ENCODE measurements around the gene POLR1A. TPM values are rescaled to one million over a fixed set of nuclear protein-coding genes. Genes with fewer than 3 reads are reported as not detected.

The POLR1A gene
- polyA plus RNA-seq (2013, experiment 1 of 2; ENCODE audit: insufficient read length) = 18.8 TPM
- 18.6 TPM for polyA plus RNA-seq (2013, experiment 2 of 2; ENCODE audit: insufficient read length)

DNA sequence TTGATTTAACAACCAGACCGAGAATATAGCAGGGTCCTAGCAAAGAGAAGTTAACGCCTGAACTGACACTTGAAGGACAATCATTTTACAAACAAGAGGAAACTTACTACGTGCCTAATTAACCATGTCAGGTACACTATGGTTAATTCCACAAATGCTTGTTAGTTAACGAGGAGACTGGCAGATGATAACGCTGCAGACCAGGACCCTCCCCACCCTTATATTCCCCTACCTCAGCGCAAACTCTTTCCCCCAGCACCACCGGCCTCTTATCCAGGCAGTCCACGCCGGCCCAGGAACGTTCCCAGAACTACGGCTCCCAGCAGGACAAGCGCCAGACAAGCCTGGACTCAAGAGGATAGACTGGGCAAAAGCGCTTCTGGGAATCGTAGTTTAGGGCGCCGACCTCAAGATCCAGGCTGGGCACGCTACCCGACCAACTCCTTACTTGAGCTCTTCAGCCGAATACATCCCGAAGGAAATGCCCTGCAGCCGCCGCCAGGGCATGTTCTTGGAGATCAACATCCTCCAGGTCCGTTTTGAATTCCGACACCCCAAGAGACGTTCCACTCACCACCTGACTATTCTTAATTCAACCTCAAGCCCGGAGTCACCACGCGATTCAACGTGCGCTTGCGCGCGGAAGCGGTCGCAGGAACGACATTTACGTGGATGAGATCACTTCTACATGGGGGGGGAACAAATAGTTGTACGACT lies at the start of gene POLR1A:
Gene POLR1A, minus strand, starts transcription at position 635 of the 717 bp plus-strand sequence. Its CDS starts 110 bp downstream, at position 525.
- DNase-seq = peak; percentile 94

DNA sequence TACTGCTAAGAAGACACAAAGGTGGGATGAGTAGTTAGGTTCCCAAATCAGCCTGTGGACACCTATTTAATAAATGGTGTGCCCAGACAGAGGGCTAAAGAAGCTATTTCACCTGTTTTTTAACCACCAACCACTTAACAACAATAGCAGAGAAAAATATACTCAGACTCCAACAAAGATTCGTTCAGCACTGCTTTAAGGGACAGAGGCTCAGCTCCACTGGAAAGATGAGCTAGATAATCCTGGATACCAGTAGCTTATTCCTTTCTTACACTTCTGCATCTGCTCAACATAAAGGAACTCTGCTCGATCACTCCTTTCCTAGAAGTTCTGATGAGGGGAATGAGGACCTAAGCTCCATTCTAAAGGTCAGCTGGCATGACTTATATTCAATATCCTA lies 44.8 kb upstream of the POLR1A start:
- DNase-seq = no peak

DNA sequence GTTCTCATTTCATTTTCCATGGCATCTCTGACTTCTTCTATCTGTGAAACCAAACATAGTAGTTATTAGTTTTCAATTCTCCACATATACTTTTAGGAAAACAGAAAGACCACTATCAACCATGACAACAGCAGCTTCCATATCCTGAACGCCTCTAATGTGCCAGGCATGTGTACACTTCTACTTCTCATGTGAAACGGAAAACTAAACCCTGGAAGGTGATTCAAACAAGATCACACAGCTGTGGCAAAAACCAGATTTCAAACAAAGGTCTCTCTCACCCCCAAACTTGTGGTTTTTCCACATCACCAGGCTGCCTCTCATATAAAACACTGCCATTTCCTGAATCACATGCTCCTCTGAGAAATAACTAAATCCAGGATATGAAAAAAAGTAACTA lies 42.1 kb upstream of the POLR1A start:
- no peak for DNase-seq

DNA sequence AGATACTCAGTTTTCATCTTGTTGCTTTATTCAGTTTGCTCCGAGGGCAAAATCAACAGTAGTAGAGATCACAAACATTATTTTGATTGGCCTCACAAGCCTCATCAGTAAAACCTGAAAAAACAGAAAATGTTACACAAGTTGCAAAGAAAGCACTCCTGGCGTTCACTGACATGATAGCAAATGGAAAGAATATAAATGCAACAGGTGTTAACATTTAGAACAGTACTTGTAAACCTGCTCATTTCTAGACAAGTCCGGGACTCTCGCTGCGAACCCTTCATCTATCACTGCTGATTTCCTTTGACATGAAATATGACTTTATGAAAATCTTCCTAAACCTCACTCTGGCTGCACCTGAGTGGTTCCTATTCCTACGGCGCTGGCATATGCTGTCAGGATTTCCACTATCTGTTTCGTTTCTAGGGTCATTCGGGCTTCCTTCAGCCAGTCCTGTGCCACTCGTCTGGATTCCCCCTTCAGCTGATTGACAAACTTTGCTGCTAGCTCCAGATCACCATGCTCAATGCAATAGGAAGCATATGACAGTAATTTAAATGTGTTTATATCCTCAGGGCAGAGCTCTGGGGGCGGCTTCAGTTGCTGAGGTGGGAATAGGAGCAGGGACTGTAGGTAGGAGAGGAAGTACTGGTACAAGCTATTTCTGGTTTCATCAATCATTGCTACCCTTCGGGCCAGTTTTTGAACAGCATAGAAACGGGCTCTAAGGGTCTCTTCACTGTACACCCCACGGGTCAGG lies 38.4 kb upstream of the POLR1A start:
- DNase-seq = no peak

DNA sequence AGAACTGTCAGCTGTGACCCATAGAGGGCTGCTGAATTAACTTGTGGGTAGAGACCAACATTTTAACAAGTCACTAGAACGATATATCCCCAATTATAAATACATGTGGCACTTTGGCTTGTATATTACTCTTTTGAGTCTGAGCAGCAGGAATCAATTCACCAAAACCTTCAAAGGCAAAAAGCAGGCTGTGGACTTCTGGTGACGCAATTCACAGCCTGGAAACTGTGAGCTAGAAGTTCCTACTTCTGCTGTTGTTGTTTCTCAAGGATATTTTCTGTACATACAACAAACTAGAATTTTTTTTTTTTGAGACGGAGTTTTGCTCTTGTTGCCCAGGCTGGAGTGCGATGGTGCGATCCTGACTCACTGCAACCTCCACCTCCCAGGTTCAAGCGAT lies 37.6 kb upstream of the POLR1A start:
- DNase-seq = no peak

DNA sequence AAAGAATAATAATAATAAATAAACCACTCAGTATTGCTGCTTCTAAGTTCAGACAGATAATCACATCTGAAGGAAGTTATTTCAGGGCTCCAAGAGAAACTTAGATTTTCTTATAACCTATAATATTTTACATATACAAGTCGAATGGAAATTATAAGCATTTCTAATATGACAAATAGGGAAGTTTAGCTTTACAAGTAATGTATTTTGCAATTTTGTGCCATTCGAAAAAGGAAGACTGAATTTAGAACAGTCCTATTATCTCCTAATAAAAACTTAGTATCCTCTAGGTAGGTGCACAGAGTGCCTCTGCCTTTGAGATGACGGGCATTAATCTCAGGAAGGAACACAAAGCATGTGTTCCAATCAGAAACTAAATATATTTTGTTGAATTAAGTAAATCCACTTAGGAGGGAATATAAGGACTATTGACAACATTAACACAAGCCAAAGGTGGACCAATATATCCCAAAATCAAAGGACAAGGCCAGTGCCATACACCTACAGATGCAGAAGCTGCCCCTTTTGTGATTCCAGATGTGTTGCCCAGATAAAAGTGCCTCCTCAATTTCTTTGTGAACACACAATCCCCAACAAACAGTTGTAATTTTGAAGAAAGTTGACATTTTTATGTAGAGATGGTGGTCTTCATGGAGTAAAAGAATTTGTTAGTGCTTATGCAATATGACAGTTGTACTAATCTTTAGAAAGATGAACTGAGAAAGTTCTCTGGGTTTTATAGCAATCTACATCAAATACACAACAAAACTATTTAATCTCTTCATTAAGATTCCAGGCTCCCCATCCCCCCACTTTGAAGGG lies 37.0 kb upstream of the POLR1A start:
- no peak for DNase-seq

DNA sequence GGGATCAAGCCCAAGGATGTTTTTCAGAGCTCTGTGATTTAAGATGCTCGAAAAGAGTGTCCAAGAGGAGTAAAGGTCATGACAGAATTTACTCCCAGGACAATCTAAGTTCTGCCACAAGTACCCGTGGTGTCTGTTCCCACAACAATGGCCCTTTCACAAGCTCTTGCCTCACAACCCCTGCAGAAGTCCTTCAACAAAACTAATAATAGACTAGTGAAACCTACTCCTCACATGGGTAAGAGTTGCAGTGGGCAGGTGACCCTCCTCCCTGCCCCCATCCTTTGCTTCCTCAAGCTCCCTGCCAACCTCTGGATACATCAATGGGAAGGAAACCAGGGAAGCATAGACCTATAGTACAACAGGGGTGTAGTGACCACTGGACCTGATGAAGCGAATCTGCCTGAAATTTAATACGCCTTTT lies 35.3 kb upstream of the POLR1A start:
- DNase-seq = no peak

DNA sequence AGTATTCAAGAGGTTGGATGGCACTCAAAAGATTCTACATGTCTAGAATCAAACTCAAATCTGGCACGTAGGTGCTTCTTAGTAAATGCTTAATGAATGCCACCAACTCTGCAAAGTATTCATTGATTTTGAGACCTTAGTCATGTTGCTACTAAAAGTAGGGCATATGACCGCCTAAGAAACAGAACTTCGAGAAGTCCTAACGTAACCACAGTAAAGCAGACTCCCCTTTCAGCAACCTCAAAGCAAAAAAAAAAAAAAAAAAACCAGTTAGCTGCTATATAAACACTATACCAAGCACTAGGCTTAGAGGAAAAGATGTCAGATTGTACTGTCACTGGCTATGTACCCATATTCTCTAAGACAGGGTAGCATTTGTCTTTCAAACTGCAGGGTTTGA lies 34.3 kb upstream of the POLR1A start:
- no peak for DNase-seq

DNA sequence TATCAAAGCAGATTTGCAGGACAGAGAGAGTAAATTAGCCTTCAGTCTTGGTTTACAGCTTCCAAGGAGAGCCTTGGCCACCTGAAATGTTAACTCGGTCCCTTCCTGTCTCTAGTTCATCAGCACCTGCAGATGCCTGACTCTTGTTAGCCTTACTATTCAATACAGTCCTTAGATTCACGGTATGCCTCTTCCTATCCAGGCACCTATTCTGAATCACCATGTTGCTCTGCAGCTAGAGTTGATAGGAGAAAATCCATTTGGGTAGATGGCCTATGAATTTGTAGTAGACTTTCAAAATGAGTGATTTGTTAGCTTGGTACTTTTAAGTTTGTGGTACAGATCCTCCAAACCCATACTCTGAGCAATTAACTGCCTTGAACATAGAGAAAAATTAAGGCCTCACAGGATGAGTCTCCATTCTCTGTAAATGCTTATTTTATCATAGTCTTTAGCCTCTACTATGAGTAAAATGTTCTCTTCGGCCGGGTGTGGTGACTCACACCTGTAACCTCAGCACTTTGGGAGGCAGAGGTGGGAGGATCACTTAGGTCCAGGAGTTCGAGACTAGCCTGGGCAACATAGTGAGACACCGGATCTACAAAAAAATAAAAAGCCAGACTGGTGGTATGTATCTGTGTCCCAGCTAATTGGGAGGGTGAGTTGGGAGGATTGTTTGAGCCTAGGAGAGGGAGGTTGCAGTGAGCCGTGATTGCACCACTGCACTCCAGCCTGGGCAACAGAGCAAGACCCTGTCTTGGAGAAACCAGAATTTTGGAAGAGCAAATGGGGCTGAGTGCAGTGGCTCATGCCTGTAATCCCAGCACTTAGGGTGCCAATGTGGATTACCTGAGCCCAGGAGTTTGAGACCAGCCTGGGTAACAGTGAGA lies 33.3 kb upstream of the POLR1A start:
- DNase-seq = no peak

DNA sequence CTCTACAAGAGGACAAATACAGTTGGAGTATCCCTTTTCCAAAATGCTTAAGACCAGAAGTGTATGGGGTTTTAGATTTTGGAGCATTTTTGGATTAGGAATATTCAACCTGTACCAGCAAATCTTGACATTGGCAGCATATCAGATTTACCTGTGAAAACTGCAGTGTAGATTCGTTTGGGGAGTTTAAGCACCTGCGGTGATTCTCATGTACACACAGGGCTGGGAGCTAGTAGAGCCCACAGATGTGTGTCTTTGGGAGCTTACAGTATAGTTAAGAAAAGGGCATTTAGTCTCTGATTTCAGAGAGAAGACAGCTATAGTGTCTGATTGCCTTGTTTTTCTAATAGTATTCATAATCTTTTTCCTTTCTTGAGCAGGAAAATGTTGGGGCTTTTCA lies 30.5 kb upstream of the POLR1A start:
- no peak for DNase-seq

DNA sequence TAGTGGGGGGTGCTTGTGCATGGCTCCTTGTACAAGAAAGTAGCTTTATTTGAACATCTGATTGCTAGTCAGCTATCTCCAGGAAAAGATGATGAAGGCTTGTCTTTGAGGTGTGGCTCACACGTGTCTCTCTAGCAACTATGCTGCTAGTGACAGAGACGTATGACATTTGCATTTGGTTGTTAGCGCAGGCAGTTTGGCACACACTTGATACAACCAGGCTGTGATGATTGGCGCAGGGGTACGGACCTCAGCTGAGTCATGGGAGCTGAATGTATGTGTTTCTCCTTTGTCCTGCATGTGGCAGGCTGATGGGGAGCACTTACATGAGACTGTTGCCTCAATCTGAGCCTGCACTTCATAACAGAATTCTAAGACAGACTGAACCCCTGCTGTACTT lies 30.0 kb upstream of the POLR1A start:
- no peak for DNase-seq

DNA sequence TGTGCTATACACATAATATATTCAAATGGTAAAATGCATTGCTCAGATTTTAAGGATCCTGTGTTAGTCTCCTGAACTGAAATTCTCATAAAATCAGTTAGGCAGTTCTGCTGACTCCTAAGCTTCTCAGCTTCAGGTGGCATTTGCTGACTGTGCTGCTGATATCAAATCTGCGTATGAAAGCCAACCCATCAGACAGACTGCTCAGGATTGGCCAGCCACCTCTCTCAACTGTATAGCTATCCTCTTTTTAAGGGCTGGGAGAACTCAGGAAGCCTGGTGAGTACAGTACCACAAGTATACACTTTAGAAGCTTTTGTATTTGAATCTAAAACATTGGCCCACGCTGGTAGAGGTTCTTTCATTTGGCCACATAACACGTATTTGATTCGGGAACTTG lies 29.0 kb upstream of the POLR1A start:
- no peak for DNase-seq

DNA sequence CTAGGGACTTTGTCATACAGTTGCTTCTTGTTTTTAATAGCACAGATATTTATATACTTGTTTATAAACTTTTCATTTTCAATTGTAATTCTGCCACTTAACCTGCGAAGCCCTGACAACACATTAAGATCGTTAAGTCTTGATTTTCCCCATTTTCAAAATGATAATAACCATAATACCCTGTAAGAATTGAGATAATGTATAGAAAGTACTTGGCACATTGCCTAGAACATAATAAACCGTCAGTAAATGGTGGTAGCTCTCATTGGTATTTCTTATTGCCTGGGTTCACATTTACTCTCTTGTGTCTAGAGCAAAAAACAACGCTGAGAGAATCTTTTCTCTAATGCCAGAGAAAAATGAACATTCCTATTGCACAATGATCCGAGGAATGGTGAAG lies 19.0 kb upstream of the POLR1A start:
- DNase-seq = no peak

DNA sequence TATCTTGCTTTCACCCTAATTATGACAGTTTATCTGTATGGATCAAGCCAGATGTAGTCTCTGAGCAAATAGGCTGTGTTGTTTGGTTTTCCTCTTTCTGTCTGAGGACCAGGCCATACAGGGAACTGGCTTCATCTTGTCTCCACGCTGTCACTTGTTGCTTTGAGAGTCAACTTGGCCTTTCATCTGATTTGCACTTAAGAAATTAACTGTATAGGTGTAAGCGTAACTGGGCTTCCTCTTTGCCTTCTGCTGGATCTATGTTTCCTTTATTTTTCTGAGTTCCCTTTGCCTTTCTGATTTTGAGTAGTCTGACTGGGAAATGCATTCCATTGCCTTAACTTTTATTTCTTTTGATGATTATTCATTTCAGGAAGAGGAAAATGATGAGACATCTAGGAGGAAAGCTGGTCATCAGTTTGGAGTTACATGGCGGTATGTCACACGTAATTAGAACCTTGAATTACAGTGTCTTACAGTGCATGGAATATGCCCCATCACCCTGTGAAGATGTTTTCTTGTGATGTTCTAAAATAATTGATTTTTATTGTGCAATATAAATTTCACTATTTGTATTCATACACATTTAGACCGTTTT lies 17.7 kb upstream of the POLR1A start:
- DNase-seq = no peak

DNA sequence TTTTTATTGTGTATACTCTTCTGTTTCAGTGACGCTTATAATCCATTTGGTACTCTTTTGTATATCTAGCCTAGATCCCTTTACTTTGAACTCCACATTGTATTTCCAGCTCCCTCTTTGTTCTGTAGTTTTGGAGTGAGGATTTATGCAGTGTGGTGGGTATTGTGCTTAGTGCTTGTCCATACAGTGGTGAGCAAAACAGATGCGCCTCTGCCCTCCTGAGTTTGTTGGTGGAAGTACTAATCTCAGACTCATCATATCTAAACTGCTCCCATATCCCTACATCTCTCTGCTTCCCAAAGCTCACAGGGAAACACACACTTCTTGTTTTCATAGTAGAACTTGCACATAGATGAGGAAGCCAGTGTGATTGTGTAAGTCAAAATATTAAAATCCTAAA lies 12.4 kb upstream of the POLR1A start:
- no peak for DNase-seq

DNA sequence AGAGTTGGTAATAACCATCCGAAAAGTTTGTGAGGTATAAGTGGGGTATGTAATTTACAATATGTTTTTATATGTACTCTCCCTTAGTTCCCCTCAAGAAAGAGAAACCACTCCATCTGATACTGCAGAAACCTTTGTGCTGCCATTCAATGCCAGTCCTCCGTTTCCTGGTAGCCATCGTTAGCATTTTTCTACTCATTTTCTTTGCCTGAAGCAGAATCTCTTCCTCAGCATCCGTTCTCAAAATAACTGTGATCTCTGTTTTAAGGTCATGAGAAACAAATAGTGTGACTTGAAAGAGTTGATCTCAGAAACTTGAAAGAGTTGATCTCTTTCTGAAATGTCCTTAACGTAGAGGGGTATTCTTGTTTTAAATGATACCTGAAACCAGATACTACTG lies 1.3 kb upstream of the POLR1A start:
- no peak for DNase-seq

DNA sequence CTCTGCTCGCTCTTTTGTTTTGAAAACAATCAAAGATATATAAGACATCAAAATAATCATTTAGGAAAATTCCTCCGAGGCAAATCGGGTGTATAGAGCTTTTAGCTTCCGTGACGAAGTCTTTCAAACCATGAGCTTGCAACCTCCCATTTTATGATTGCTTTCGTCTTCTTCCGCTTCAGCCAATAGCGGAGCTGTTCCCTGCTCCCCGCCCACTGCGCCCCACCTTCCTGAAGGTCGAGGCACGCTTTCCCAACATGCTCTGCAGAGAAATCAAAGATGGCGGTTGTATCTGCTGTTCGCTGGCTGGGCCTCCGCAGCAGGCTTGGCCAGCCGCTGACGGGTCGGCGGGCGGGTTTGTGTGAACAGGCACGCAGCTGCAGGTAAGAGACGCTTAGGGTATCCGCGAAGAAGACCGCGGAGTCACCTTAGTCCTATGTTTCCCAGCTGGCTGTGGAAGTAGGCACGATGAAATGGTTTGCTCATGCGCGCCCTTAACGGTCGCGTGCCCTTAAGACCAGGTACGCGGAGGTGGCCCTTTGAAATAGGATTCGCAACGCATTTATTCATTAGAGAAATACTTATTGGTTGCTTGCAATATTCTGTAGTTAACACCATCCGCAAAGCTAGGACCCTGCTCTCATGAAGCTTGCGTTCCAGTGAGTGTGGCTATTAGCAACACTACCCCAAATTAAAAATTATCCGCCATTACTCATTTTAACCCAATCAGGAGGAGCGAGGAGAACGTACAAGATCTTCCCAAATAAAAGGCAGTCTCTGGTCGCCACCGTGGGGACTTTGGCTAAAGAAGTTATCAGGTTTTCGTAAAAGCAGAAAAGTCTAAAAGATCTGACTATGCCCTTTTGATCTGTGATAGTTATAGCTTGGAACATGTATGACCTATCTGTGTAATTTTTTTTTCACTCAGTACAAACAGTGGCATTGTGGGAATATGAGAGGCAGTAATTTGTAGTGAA lies 571 bp upstream of the POLR1A start, which contains the start of gene PTCD3:
Gene PTCD3, plus strand, starts transcription at position 267 of the 977 bp plus-strand sequence. Its CDS starts 13 bp downstream, at position 280.
- DNase-seq = peak; percentile 95

DNA sequence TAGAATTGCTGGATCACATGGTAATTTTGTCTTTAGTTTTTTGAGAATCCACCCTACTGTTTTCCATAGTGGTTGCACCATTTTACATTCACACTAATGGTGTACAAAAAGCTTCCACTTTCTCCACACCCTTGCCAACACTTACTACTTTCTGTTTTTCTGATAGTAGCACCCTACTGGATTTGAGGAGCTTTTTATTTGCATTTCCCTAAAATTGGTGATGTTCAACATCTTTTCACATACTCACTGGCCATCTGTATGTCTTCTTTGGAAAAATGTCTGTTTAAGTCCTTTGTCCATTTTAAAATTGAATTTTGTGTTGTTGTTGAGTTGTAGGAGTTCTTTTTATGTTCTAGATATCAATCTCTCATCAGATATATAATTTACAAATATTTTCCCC lies 3.5 kb downstream of the POLR1A start:
- DNase-seq = no peak

DNA sequence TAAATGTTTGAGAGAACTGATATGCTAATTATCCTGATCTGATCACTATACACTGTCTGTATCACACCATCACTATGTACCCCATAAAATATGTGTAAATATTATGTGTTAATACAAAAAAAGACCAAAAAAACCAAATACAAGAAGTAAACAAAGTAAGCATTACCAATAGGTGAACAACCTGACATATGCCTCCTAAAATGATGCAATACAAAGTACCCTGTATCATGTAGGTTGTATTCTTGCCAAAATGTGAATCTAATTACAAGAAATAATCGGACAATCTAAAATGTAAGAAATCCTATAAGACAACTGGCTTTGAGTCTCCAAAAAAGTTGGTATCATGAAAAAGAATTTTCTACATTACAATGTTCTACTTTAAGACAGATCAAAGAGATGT lies 7.8 kb downstream of the POLR1A start:
- no peak for DNase-seq
